Stomach (tissue), 4 donors: ENCODE measurements around the gene RAB3C.

Experiments used
- EP300 ChIP-seq: sonication (generic); formaldehyde crosslinking; IDR thresholded peaks from one replicate; pipeline ENCODE4 v1.6.1; 2017; ENCODE audit warnings: antibody characterized with exemption
- POLR2A ChIP-seq, 4 donors: fragments of 450-650 bp; IDR thresholded peaks; one replicate each; pipeline ENCODE4 v1.6.1; 2016; ENCODE audit warnings: antibody characterized with exemption in 4 of 4, control low read depth in 2 of 4, mild to moderate bottlenecking in 1 of 4, moderate library complexity in 1 of 4
- TF ChIP-seq, protein P1 (sequence below), 7 experiments: fragments of 450-650 bp in 4 of 7; fragments of 200-600 bp in 3 of 7; sonication (generic) in 3 of 7; IDR thresholded peaks; one replicate each; pipeline ENCODE4 v1.5.1; 2016 to 2019; ENCODE audit warnings: antibody characterized with exemption in 7 of 7, control low read depth in 2 of 7, mild to moderate bottlenecking in 1 of 7

DNA sequence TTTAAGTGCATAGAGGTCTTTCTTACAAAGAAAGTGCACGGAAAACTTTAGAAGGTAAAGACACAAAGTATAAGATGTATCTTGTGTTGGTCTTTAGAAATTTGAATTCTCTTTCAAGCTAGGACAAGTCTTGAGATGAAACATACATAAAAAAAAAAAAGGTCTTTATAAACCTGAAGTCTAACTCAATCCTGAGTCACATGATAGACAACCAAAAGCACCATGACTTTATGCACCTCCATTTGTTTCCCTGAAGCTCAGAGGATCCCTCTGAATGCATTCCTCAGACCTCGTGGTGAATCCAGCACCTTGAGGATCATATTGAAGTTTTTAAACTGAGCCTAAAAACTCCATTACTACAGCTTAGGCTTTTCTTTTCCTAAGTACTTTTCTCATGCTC lies 91.8 kb downstream of the RAB3C start:
- TF ChIP-seq, protein P1, sequence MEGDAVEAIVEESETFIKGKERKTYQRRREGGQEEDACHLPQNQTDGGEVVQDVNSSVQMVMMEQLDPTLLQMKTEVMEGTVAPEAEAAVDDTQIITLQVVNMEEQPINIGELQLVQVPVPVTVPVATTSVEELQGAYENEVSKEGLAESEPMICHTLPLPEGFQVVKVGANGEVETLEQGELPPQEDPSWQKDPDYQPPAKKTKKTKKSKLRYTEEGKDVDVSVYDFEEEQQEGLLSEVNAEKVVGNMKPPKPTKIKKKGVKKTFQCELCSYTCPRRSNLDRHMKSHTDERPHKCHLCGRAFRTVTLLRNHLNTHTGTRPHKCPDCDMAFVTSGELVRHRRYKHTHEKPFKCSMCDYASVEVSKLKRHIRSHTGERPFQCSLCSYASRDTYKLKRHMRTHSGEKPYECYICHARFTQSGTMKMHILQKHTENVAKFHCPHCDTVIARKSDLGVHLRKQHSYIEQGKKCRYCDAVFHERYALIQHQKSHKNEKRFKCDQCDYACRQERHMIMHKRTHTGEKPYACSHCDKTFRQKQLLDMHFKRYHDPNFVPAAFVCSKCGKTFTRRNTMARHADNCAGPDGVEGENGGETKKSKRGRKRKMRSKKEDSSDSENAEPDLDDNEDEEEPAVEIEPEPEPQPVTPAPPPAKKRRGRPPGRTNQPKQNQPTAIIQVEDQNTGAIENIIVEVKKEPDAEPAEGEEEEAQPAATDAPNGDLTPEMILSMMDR (IDR thresholded peaks at IDR 0.05), result no peak
- TF ChIP-seq EP300, result no peak
- no peak for TF ChIP-seq POLR2A (IDR thresholded peaks at IDR 0.05)
